GM23338 (cell line): ENCODE data around the gene AZIN2. TPM values are rescaled to one million over a fixed set of nuclear protein-coding genes. Genes with fewer than 3 reads are reported as not detected.

Experiments used
- ATAC-seq: fragments of 200-7000 bp; cut with Tn5 transposase; 3 replicates; pipeline ENCODE4 v1.9.1; 2020
- DNase-seq: peaks from one replicate; pipeline ENCODE4 v3.0.0-alpha.2; 2015; ENCODE audit warnings: low spot score
- H2AFZ ChIP-seq: fragments of 200-600 bp; sonication (generic); 2 replicates; pipeline ENCODE4 v1.8.0; 2016; ENCODE audit warnings: antibody characterized with exemption, mild to moderate bottlenecking, moderate library complexity
- H3F3A ChIP-seq: fragments of 200-600 bp; sonication (generic); replicated peaks from 2 replicates; pipeline ENCODE4 v1.8.0; 2017; ENCODE audit warnings: antibody characterized with exemption, mixed run types, low read depth
- H3K27ac ChIP-seq: fragments of 200-600 bp; sonication (generic); 2 replicates; pipeline ENCODE4 v1.6.1; 2016; ENCODE audit warnings: low read depth
- H3K27me3 ChIP-seq: fragments of 200-600 bp; sonication (generic); 2 replicates; pipeline ENCODE4 v1.8.0; 2016; ENCODE audit warnings: mild to moderate bottlenecking, mixed run types, moderate library complexity; ENCODE audit not compliant: insufficient read depth
- H3K36me3 ChIP-seq: fragments of 200-600 bp; sonication (generic); 2 replicates; pipeline ENCODE4 v1.8.0; 2016; ENCODE audit warnings: mild to moderate bottlenecking; ENCODE audit not compliant: insufficient read depth
- H3K4me1 ChIP-seq: fragments of 200-600 bp; sonication (generic); 2 replicates; pipeline ENCODE4 v1.8.0; 2016; ENCODE audit warnings: mild to moderate bottlenecking, moderate library complexity; ENCODE audit not compliant: insufficient read depth
- H3K4me2 ChIP-seq: fragments of 200-600 bp; sonication (generic); 2 replicates; pipeline ENCODE4 v1.7.1; 2017; ENCODE audit warnings: mixed run types
- H3K4me3 ChIP-seq: fragments of 200-600 bp; sonication (generic); 2 replicates; pipeline ENCODE4 v1.6.1; 2016; ENCODE audit warnings: mixed run types
- H3K79me2 ChIP-seq: fragments of 200-600 bp; sonication (generic); replicated peaks from 2 replicates; pipeline ENCODE4 v1.8.0; 2017; ENCODE audit warnings: mild to moderate bottlenecking; ENCODE audit not compliant: insufficient read depth
- H3K9me2 ChIP-seq: fragments of 200-600 bp; sonication (generic); 2 replicates; pipeline ENCODE4 v1.8.0; 2017; ENCODE audit not compliant: insufficient read depth
- H4K20me1 ChIP-seq: fragments of 200-600 bp; sonication (generic); replicated peaks from 2 replicates; pipeline ENCODE4 v1.8.0; 2017; ENCODE audit warnings: mild to moderate bottlenecking; ENCODE audit not compliant: insufficient read depth
- H3K27ac Mint-ChIP-seq: 2 replicates; pipeline ENCODE4 v1.8.0; 2020; ENCODE audit warnings: inconsistent platforms, mild to moderate bottlenecking, moderate library complexity, mixed read lengths
- H3K27me3 Mint-ChIP-seq: 3 replicates; pipeline ENCODE4 v1.8.0; 2022; ENCODE audit warnings: low read depth, mild to moderate bottlenecking, moderate library complexity, mixed read lengths, inconsistent platforms; ENCODE audit not compliant: insufficient read depth, poor library complexity
- H3K36me3 Mint-ChIP-seq: 3 replicates; pipeline ENCODE4 v1.8.0; 2021; ENCODE audit warnings: low read depth, mild to moderate bottlenecking, inconsistent platforms, moderate library complexity, mixed read lengths
- H3K4me1 Mint-ChIP-seq: 3 replicates; pipeline ENCODE4 v1.8.0; 2020; ENCODE audit warnings: mild to moderate bottlenecking, inconsistent platforms, mixed read lengths
- H3K4me3 Mint-ChIP-seq: 3 replicates; pipeline ENCODE4 v1.8.0; 2021; ENCODE audit warnings: moderate library complexity, mild to moderate bottlenecking, inconsistent platforms, mixed read lengths
- H3K9me3 Mint-ChIP-seq: 3 replicates; pipeline ENCODE4 v1.8.0; 2020; ENCODE audit warnings: moderate library complexity, mild to moderate bottlenecking, inconsistent platforms, mixed read lengths
- CREB1 ChIP-seq: fragments of 250-450 bp; sonication (Bioruptor Pico); IDR thresholded peaks from 2 replicates; pipeline ENCODE4 v1.5.0; 2020; ENCODE audit warnings: low read depth, mild to moderate bottlenecking, moderate library complexity
- CTCF ChIP-seq, 2 experiments: fragments of 200-600 bp in 1 of 2; sonication (generic) in 1 of 2; conservative IDR thresholded peaks; 2 replicates each; pipeline versions ENCODE4 v1.5.1 to v1.6.1; 2016 to 2017; ENCODE audit warnings: antibody characterized with exemption in 2 of 2, low read depth in 2 of 2, mild to moderate bottlenecking in 2 of 2, moderate library complexity in 1 of 2
- ETS1 ChIP-seq: IDR thresholded peaks from 2 replicates; pipeline ENCODE4 v1.6.1; 2016; ENCODE audit warnings: antibody characterized with exemption
- EZH2 ChIP-seq: fragments of 200-600 bp; sonication (generic); IDR thresholded peaks from one replicate; pipeline ENCODE4 v1.8.0; 2017; ENCODE audit warnings: antibody characterized with exemption, mild to moderate bottlenecking, low read depth; ENCODE audit not compliant: unreplicated experiment
- EZH2phosphoT487 ChIP-seq: fragments of 200-600 bp; sonication (generic); IDR thresholded peaks from one replicate; pipeline ENCODE4 v1.8.1; 2018; ENCODE audit warnings: antibody characterized with exemption; ENCODE audit not compliant: unreplicated experiment
- JUNB ChIP-seq: IDR thresholded peaks from one replicate; pipeline ENCODE4 v1.6.1; 2016; ENCODE audit warnings: antibody characterized with exemption; ENCODE audit not compliant: unreplicated experiment
- NANOG ChIP-seq: IDR thresholded peaks from 2 replicates; pipeline ENCODE4 v1.6.1; 2016; ENCODE audit warnings: antibody characterized with exemption, borderline replicate concordance
- POLR2AphosphoS5 ChIP-seq: IDR thresholded peaks from 2 replicates; pipeline ENCODE4 v1.6.1; 2016; ENCODE audit warnings: antibody characterized with exemption, low read depth
- STAT1 ChIP-seq: IDR thresholded peaks from one replicate; pipeline ENCODE4 v1.6.1; 2016; ENCODE audit warnings: antibody characterized with exemption; ENCODE audit not compliant: unreplicated experiment
- ZNF114 ChIP-seq: fragments of 250-450 bp; sonication (Bioruptor Pico); IDR thresholded peaks from 2 replicates; pipeline ENCODE4 v1.5.0; 2020; ENCODE audit warnings: mild to moderate bottlenecking, moderate library complexity
- ZNF331 ChIP-seq: fragments of 250-450 bp; sonication (Bioruptor Pico); IDR thresholded peaks from 2 replicates; pipeline ENCODE4 v1.5.0; 2020; ENCODE audit warnings: low read depth, mild to moderate bottlenecking, moderate library complexity
- ZNF462 ChIP-seq: fragments of 250-450 bp; sonication (Bioruptor Pico); IDR thresholded peaks from 2 replicates; pipeline ENCODE4 v1.5.0; 2020; ENCODE audit warnings: mild to moderate bottlenecking, moderate library complexity
- polyA plus RNA-seq: library from polyadenylated mRNA; unstranded; fragments of >200 nt; fragmentation: Nextera tagmentation; extraction: Ambion mirVana; gene quantifications from 2 replicates; pipeline ENCODE4 v1.2.1, GENCODE V29; 2016
- total RNA-seq: library from RNA; depleted of rRNA; stranded (reverse); fragments of >200 nt; shearing (Covaris generic); gene quantifications from 2 replicates; pipeline ENCODE4 v1.2.3, GENCODE V29; 2014

Gene AZIN2
- total and polyA plus RNA-seq, 2 experiments from 2014 or later = 0.37 to 1.2 TPM

- Mint-ChIP-seq H3K4me1 (no peaks in the 10 kb centered on the region), H3K9me3 (no peaks in the 10 kb centered on the region), H3K4me3 (no peak overlapping the region), H3K36me3 (no peaks in the 10 kb centered on the region), H3K27ac (no peak overlapping the region), H3K27me3 (no peaks in the 10 kb centered on the region)
- H4K20me1 ChIP-seq = no peaks in the 10 kb centered on the region
- no peak overlapping the region for H2AFZ ChIP-seq
- ATAC-seq (no peak; the same call in 2 of the 3 replicates), DNase-seq (no peak)
- H3K4me1 ChIP-seq = no peaks in the 10 kb centered on the region
- H3K27me3 ChIP-seq = no peaks in the 10 kb centered on the region
- no peak for TF ChIP-seq ZNF114 (CRISPR knock-in tag)
- TF ChIP-seq CTCF (conservative IDR thresholded peaks at IDR 0.05; ENCODE audit: low read depth in 2 of 2) = peak; percentile 51 to 67
- no peak overlapping the region for H3K4me2 ChIP-seq
- H3K4me3 ChIP-seq = no peak overlapping the region
- H3K9me2 ChIP-seq = no peaks in the 10 kb centered on the region
- H3K79me2 ChIP-seq = no peaks in the 10 kb centered on the region
- H3F3A ChIP-seq = no peaks in the 10 kb centered on the region
- H3K27ac ChIP-seq = no peak overlapping the region
- H3K36me3 ChIP-seq = no peaks in the 10 kb centered on the region
These were observed 31.0 kb downstream of the AZIN2 start for GRCh38 chr1:33111965-33112364.

- H3K9me2 ChIP-seq = 0 out of 2 replicates have a peak, but pooled peaks cover 3% of the 10 kb centered on the region
- Mint-ChIP-seq H3K9me3 (no peaks in the 10 kb centered on the region), H3K27me3 (peaks cover 16% of the 10 kb centered on the region), H3K4me3 (no peak overlapping the region), H3K4me1 (peaks cover 12% of the 10 kb centered on the region; the same call in 2 of the 3 replicates), H3K36me3 (no peaks in the 10 kb centered on the region; the same call in 2 of the 3 replicates), H3K27ac (no peak overlapping the region)
- peaks cover 1% of the 10 kb centered on the region; the same call in 1 of the 2 replicates for H3K27me3 ChIP-seq
- H3K27ac ChIP-seq = no peak overlapping the region
- no peak overlapping the region for H2AFZ ChIP-seq
- DNase-seq (no peak), ATAC-seq (no peak)
- H3K4me3 ChIP-seq = no peak overlapping the region
- no peaks in the 10 kb centered on the region for H4K20me1 ChIP-seq
- H3K4me1 ChIP-seq = no peaks in the 10 kb centered on the region
- no peaks in the 10 kb centered on the region for H3K36me3 ChIP-seq
- H3K79me2 ChIP-seq = no peaks in the 10 kb centered on the region
- no peak overlapping the region for H3K4me2 ChIP-seq
- no peaks in the 10 kb centered on the region for H3F3A ChIP-seq
- no peak for TF ChIP-seq ZNF462
- TF ChIP-seq ETS1 = no peak
- TF ChIP-seq JUNB = no peak
- TF ChIP-seq CREB1 (CRISPR knock-in tag) = no peak
- no peak for TF ChIP-seq ZNF331 (CRISPR knock-in tag)
- TF ChIP-seq ZNF114 (CRISPR knock-in tag) = no peak
- no peak for TF ChIP-seq NANOG
- TF ChIP-seq STAT1 = no peak
- no peak for TF ChIP-seq EZH2
- no peak for TF ChIP-seq EZH2phosphoT487
- no peak for TF ChIP-seq POLR2AphosphoS5
These were observed 36.6 kb downstream of the AZIN2 start for GRCh38 chr1:33117440-33118085.
